ENCODE results near the gene HACE1.

The HACE1 gene

GRCh38 chr6:104679971-104680370 is 179.7 kb downstream of the HACE1 start:
- Histone ChIP-seq H3K27me3 (no peaks in the 10 kb centered on the region), H3K9me3 (replicated peaks in 1 of 11) (peaks cover 5 to 31% (median 20%) of the 10 kb centered on the region in 11 experiments; a peak in 18 of 22 replicates), H3K36me3 (no peaks in the 10 kb centered on the region), H4K20me1 (no peaks in the 10 kb centered on the region), H3K4me3 (no peak overlapping the region), H3K27ac (no peak overlapping the region), H3K4me1 (peaks cover 0 to 12% (median 0%) of the 10 kb centered on the region in 10 experiments; a peak in 4 of 20 replicates), H3K4me2 (no peak overlapping the region), H3K9ac (no peak overlapping the region)
- TF ChIP-seq Cebpa-rat (IDR thresholded peaks at IDR 0.05), result no peak
